ENCODE results near the gene SLC6A1.
"Not testable (repeated sequence)": the region's sequence is repeated elsewhere in the genome, so short reads cannot be mapped to it uniquely, and the experiment has no call there.

Gene SLC6A1

GRCh38 chr3:11071096-11071755 lies 78.7 kb downstream of the SLC6A1 start:
- no peak for DNase-seq

GRCh38 chr3:11072631-11073030 lies 80.1 kb downstream of the SLC6A1 start:
- no peak for DNase-seq

- DNase-seq = no peak
Observed at GRCh38 chr3:11074011-11074410, 81.5 kb downstream of the SLC6A1 start.

GRCh38 chr3:11074451-11074850 lies 81.9 kb downstream of the SLC6A1 start:
- DNase-seq = no peak

GRCh38 chr3:11075122-11075521 lies 82.6 kb downstream of the SLC6A1 start:
- DNase-seq = not testable (repeated sequence)

GRCh38 chr3:11076711-11077110 lies 84.2 kb downstream of the SLC6A1 start:
- DNase-seq = no peak

GRCh38 chr3:11077466-11077865 lies 84.9 kb downstream of the SLC6A1 start:
- DNase-seq = no peak

GRCh38 chr3:11078826-11079515 lies 86.4 kb downstream of the SLC6A1 start:
- DNase-seq = no peak

- DNase-seq = no peak
Observed at GRCh38 chr3:11080492-11080891, 87.9 kb downstream of the SLC6A1 start.

- DNase-seq = no peak
Observed at GRCh38 chr3:11084098-11084497, 91.5 kb downstream of the SLC6A1 start.

GRCh38 chr3:11084677-11085076 lies 92.1 kb downstream of the SLC6A1 start:
- no peak for DNase-seq

GRCh38 chr3:11085093-11085840 lies 92.7 kb downstream of the SLC6A1 start:
- DNase-seq = no peak

GRCh38 chr3:11086856-11087255 lies 94.3 kb downstream of the SLC6A1 start:
- DNase-seq = no peak

GRCh38 chr3:11088066-11088465 lies 95.5 kb downstream of the SLC6A1 start:
- no peak for DNase-seq

- no peak for DNase-seq
Observed at GRCh38 chr3:11088831-11089230, 96.3 kb downstream of the SLC6A1 start.

All from femur (tissue), 1 donor.